Esophagus squamous epithelium (tissue), 4 donors: ENCODE data around the gene PRKCA.

ENCODE experiments used
- CTCF ChIP-seq, 6 experiments: fragments of 450-650 bp in 4 of 6; fragments of 200-600 bp in 2 of 6; sonication (generic) in 2 of 6; IDR thresholded peaks; one replicate each; pipeline ENCODE4 v1.5.1; 2016 to 2019; ENCODE audit warnings: antibody characterized with exemption in 6 of 6, mild to moderate bottlenecking in 4 of 6, moderate library complexity in 4 of 6
- POLR2A ChIP-seq, 4 donors: fragments of 450-650 bp; IDR thresholded peaks; one replicate each; pipeline ENCODE4 v1.6.1; 2017; ENCODE audit warnings: antibody characterized with exemption in 4 of 4, mild to moderate bottlenecking in 4 of 4, moderate library complexity in 3 of 4

- TF ChIP-seq CTCF (IDR thresholded peaks at IDR 0.05): no peak
- no peak for TF ChIP-seq POLR2A (IDR thresholded peaks at IDR 0.05)
These were observed 222.9 kb downstream of the PRKCA start for GRCh38 chr17:66525338-66525737.
